Measurements from ENCODE around the gene RBFOX1. TPM values are rescaled to one million over a fixed set of nuclear protein-coding genes. Genes with fewer than 3 reads are reported as not detected.
A peak's percentile ranks its signal among the peaks of the same experiment; 100 is the strongest.

Gene RBFOX1
- total RNA-seq, 1 experiment from 2014 or later: not detected

- in situ Hi-C loops (cut with HindIII; ENCODE audit: low pct_unique_long_range_greater_than_20kb, low sequenced_read_pairs): no loop called here
- no peak for DNase-seq (ENCODE audit: low read depth, low spot score)
Observed at GRCh38 chr16:7391694-7392093, 59.0 kb downstream of the RBFOX1 start.

- no peak for DNase-seq (ENCODE audit: low read depth, low spot score)
- in situ Hi-C loops (cut with HindIII; ENCODE audit: low pct_unique_long_range_greater_than_20kb, low sequenced_read_pairs): no loop called here
Observed at GRCh38 chr16:7392206-7392605, 59.6 kb downstream of the RBFOX1 start.

GRCh38 chr16:7393680-7394079 lies 61.0 kb downstream of the RBFOX1 start:
- DNase-seq (ENCODE audit: low read depth, low spot score): no peak
- in situ Hi-C loops (cut with HindIII; ENCODE audit: low pct_unique_long_range_greater_than_20kb, low sequenced_read_pairs): no loop called here

- in situ Hi-C loops (cut with HindIII; ENCODE audit: low pct_unique_long_range_greater_than_20kb, low sequenced_read_pairs): no loop called here
- no peak for DNase-seq (ENCODE audit: low read depth, low spot score)
Observed at GRCh38 chr16:7394720-7395336, 62.2 kb downstream of the RBFOX1 start.

GRCh38 chr16:7397901-7398300 lies 65.3 kb downstream of the RBFOX1 start:
- no peak for DNase-seq (ENCODE audit: low read depth, low spot score)
- in situ Hi-C loops (cut with HindIII; ENCODE audit: low pct_unique_long_range_greater_than_20kb, low sequenced_read_pairs): no loop called here

GRCh38 chr16:7398536-7398935 lies 65.9 kb downstream of the RBFOX1 start:
- no peak for DNase-seq (ENCODE audit: low read depth, low spot score)

GRCh38 chr16:7399296-7399695 lies 66.7 kb downstream of the RBFOX1 start:
- DNase-seq (ENCODE audit: low read depth, low spot score): no peak
- in situ Hi-C loops (cut with HindIII; ENCODE audit: low pct_unique_long_range_greater_than_20kb, low sequenced_read_pairs): no loop called here

More at GRCh38 chr16:7398536-7398935, 65.9 kb downstream of the RBFOX1 start:
- in situ Hi-C loops (cut with HindIII; ENCODE audit: low pct_unique_long_range_greater_than_20kb, low sequenced_read_pairs): no loop called here

GRCh38 chr16:7400117-7400890 lies 67.7 kb downstream of the RBFOX1 start:
- in situ Hi-C loops (cut with HindIII; ENCODE audit: low pct_unique_long_range_greater_than_20kb, low sequenced_read_pairs): no loop called here
- no peak for DNase-seq (ENCODE audit: low read depth, low spot score)

GRCh38 chr16:7404217-7404616 lies 71.6 kb downstream of the RBFOX1 start:
- in situ Hi-C loops (cut with HindIII; ENCODE audit: low pct_unique_long_range_greater_than_20kb, low sequenced_read_pairs): no loop called here
- no peak for DNase-seq (ENCODE audit: low read depth, low spot score)

- peak; percentile 1 for DNase-seq (ENCODE audit: low read depth, low spot score)
- in situ Hi-C loops (cut with HindIII; ENCODE audit: low pct_unique_long_range_greater_than_20kb, low sequenced_read_pairs): no loop called here
Observed at GRCh38 chr16:7405166-7405565, 72.5 kb downstream of the RBFOX1 start.

- in situ Hi-C loops (cut with HindIII; ENCODE audit: low pct_unique_long_range_greater_than_20kb, low sequenced_read_pairs): no loop called here
- no peak for DNase-seq (ENCODE audit: low read depth, low spot score)
Observed at GRCh38 chr16:7408700-7409365, 76.2 kb downstream of the RBFOX1 start.

- in situ Hi-C loops (cut with HindIII; ENCODE audit: low pct_unique_long_range_greater_than_20kb, low sequenced_read_pairs): no loop called here
Observed at GRCh38 chr16:7419441-7419840, 86.8 kb downstream of the RBFOX1 start.

GRCh38 chr16:7420079-7420478 lies 87.4 kb downstream of the RBFOX1 start:
- in situ Hi-C loops (cut with HindIII; ENCODE audit: low pct_unique_long_range_greater_than_20kb, low sequenced_read_pairs): no loop called here
- no peak for DNase-seq (ENCODE audit: low read depth, low spot score)

More at GRCh38 chr16:7419441-7419840, 86.8 kb downstream of the RBFOX1 start:
- no peak for DNase-seq (ENCODE audit: low read depth, low spot score)

- no peak for DNase-seq (ENCODE audit: low read depth, low spot score)
- in situ Hi-C loops (cut with HindIII; ENCODE audit: low pct_unique_long_range_greater_than_20kb, low sequenced_read_pairs): no loop called here
Observed at GRCh38 chr16:7420843-7421242, 88.2 kb downstream of the RBFOX1 start.

GRCh38 chr16:7421578-7421977 lies 88.9 kb downstream of the RBFOX1 start:
- DNase-seq (ENCODE audit: low read depth, low spot score): no peak
- in situ Hi-C loops (cut with HindIII; ENCODE audit: low pct_unique_long_range_greater_than_20kb, low sequenced_read_pairs): no loop called here

- DNase-seq (ENCODE audit: low read depth, low spot score): no peak
- in situ Hi-C loops (cut with HindIII; ENCODE audit: low pct_unique_long_range_greater_than_20kb, low sequenced_read_pairs): no loop called here
Observed at GRCh38 chr16:7422036-7422888, 89.6 kb downstream of the RBFOX1 start.

GRCh38 chr16:7423434-7424044 lies 90.9 kb downstream of the RBFOX1 start:
- no peak for DNase-seq (ENCODE audit: low read depth, low spot score)
- in situ Hi-C loops (cut with HindIII; ENCODE audit: low pct_unique_long_range_greater_than_20kb, low sequenced_read_pairs): no loop called here

Measured in SK-MEL-5 (cell line).